Gastrocnemius medialis (tissue), 4 donors: ENCODE data around the gene YIF1B.

Source experiments
- POLR2A ChIP-seq, 2 donors: fragments of 450-650 bp; IDR thresholded peaks; one replicate each; pipeline ENCODE4 v1.6.1; 2017; ENCODE audit warnings: antibody characterized with exemption in 2 of 2, mild to moderate bottlenecking in 2 of 2, moderate library complexity in 2 of 2
- TF ChIP-seq, protein P1 (sequence below), 5 experiments: fragments of 450-650 bp in 3 of 5; fragments of 200-600 bp in 2 of 5; sonication (generic) in 2 of 5; IDR thresholded peaks in 4 of 5; conservative IDR thresholded peaks in 1 of 5; 1 replicate in 4 of 5; 2 replicates in 1 of 5; pipeline ENCODE4 v1.5.1; 2016 to 2019; ENCODE audit warnings: antibody characterized with exemption in 5 of 5, mild to moderate bottlenecking in 3 of 5, moderate library complexity in 3 of 5

DNA sequence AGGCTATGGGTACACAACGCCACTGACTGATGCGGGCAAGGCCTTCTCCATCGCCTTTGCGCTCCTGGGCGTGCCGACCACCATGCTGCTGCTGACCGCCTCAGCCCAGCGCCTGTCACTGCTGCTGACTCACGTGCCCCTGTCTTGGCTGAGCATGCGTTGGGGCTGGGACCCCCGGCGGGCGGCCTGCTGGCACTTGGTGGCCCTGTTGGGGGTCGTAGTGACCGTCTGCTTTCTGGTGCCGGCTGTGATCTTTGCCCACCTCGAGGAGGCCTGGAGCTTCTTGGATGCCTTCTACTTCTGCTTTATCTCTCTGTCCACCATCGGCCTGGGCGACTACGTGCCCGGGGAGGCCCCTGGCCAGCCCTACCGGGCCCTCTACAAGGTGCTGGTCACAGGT, 10.8 kb upstream of the YIF1B start:
- TF ChIP-seq, protein P1, sequence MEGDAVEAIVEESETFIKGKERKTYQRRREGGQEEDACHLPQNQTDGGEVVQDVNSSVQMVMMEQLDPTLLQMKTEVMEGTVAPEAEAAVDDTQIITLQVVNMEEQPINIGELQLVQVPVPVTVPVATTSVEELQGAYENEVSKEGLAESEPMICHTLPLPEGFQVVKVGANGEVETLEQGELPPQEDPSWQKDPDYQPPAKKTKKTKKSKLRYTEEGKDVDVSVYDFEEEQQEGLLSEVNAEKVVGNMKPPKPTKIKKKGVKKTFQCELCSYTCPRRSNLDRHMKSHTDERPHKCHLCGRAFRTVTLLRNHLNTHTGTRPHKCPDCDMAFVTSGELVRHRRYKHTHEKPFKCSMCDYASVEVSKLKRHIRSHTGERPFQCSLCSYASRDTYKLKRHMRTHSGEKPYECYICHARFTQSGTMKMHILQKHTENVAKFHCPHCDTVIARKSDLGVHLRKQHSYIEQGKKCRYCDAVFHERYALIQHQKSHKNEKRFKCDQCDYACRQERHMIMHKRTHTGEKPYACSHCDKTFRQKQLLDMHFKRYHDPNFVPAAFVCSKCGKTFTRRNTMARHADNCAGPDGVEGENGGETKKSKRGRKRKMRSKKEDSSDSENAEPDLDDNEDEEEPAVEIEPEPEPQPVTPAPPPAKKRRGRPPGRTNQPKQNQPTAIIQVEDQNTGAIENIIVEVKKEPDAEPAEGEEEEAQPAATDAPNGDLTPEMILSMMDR (IDR thresholded peaks at IDR 0.05 in 4 of 5, conservative IDR thresholded peaks at IDR 0.05 in 1 of 5): no peak
- TF ChIP-seq POLR2A (IDR thresholded peaks at IDR 0.05): no peak
